Activated T-cell treated with anti-CD3 and anti-CD28 coated beads, Interleukin-2, amount 50 U/mL, for 48 hours (primary cell): ENCODE results near the gene LRRFIP1.
"Not testable (repeated sequence)": the region's sequence is repeated elsewhere in the genome, so short reads cannot be mapped to it uniquely, and the experiment has no call there.

Experiments used
- DNase-seq, 2 experiments: peaks; one replicate each; pipeline ENCODE4 v3.0.0-alpha.2; 2020

The LRRFIP1 gene

GRCh38 chr2:237752761-237753165 lies 125.4 kb downstream of the LRRFIP1 start:
- peak; percentile 53 to 67 for DNase-seq

- DNase-seq: no peak
Measured at GRCh38 chr2:237754182-237754581, 126.8 kb downstream of the LRRFIP1 start.

- DNase-seq: no peak
Measured at GRCh38 chr2:237754626-237755248, 127.3 kb downstream of the LRRFIP1 start.

GRCh38 chr2:237757616-237758015 lies 130.2 kb downstream of the LRRFIP1 start:
- no peak for DNase-seq

GRCh38 chr2:237758185-237758584 lies 130.8 kb downstream of the LRRFIP1 start:
- no peak for DNase-seq

GRCh38 chr2:237759176-237759575 lies 131.8 kb downstream of the LRRFIP1 start:
- DNase-seq: no peak

GRCh38 chr2:237760506-237761502 lies 133.4 kb downstream of the LRRFIP1 start:
- DNase-seq: no peak

- DNase-seq: not testable (repeated sequence)
Measured at GRCh38 chr2:237762291-237763182, 135.2 kb downstream of the LRRFIP1 start.

GRCh38 chr2:237763812-237764211 lies 136.4 kb downstream of the LRRFIP1 start:
- DNase-seq: no peak

- DNase-seq: not testable (repeated sequence)
Measured at GRCh38 chr2:237765122-237765521, 137.7 kb downstream of the LRRFIP1 start.

- no peak for DNase-seq
Measured at GRCh38 chr2:237765875-237766274, 138.5 kb downstream of the LRRFIP1 start.

GRCh38 chr2:237766340-237766739 lies 139.0 kb downstream of the LRRFIP1 start:
- DNase-seq: no peak

- no peak for DNase-seq
Measured at GRCh38 chr2:237772513-237772912, 145.1 kb downstream of the LRRFIP1 start.

GRCh38 chr2:237773826-237774225 lies 146.4 kb downstream of the LRRFIP1 start:
- DNase-seq: no peak

- peak; percentile 63 to 68 for DNase-seq
Measured at GRCh38 chr2:237774811-237775553, 147.6 kb downstream of the LRRFIP1 start.

GRCh38 chr2:237779521-237779920 lies 152.1 kb downstream of the LRRFIP1 start:
- no peak for DNase-seq

GRCh38 chr2:237782181-237782580 lies 154.8 kb downstream of the LRRFIP1 start:
- DNase-seq: no peak

GRCh38 chr2:237783678-237784077 lies 156.3 kb downstream of the LRRFIP1 start:
- not testable (repeated sequence) for DNase-seq

- no peak for DNase-seq
Measured at GRCh38 chr2:237786936-237787335, 159.5 kb downstream of the LRRFIP1 start.

- DNase-seq: no peak
Measured at GRCh38 chr2:237790353-237790752, 163.0 kb downstream of the LRRFIP1 start.

GRCh38 chr2:237791977-237792727 lies 164.8 kb downstream of the LRRFIP1 start:
- DNase-seq: no peak
